ENCODE results near the gene COMMD3. TPM values are rescaled to one million over a fixed set of nuclear protein-coding genes. Genes with fewer than 3 reads are reported as not detected.

The COMMD3 gene
- total and polyA plus RNA-seq, 2 of the 8 experiments (the other 6 are each of a cell fraction or from before 2014, with no cell fraction given) = 2.3 to 2.7 TPM

DNA sequence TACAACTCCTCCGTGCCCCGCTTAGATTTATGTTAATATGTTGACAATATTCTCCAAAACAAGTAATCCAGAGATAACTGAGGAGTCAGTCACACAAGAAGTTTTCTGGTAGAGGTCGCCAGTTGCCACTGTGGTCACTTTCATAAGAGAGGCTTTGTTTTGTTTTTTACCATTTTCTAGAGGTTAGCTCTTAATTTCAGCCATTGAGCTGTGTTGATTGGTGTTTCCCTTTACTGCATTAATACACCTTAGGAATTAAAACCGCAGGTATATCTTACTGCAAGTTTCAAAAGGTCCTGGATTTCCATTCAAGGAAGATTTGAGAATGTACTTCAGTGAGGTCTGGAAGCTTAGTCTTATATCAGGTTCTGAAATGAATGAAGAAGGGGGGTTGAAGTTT, 8.2 kb downstream of the COMMD3 start:
- Histone ChIP-seq H2BK120ac (replicated peaks; ENCODE audit: low read depth, low read length) (no peak overlapping the region), H3K9me3 (ENCODE audit: insufficient read depth in 2 of 2, low read depth in 1 of 2, low read length in 1 of 2) (no peaks in the 10 kb centered on the region), H3K27me3 (replicated peaks in 1 of 4; ENCODE audit: control insufficient read depth in 3 of 4, extremely low read depth in 1 of 4, insufficient read depth in 3 of 4, low read length in 3 of 4) (peaks cover 37 to 62% (median 53%) of the 10 kb centered on the region in 4 experiments), H4K91ac (replicated peaks; ENCODE audit: insufficient read length, low read length) (no peak overlapping the region), H3K23me2 (ENCODE audit: low read depth, low read length) (peaks cover 8% of the 10 kb centered on the region), H3K14ac (ENCODE audit: insufficient read length) (no peak overlapping the region), H4K5ac (ENCODE audit: insufficient read length, low read depth, low read length) (no peak overlapping the region), H3K27ac (ENCODE audit: low read depth, low read length) (no peak overlapping the region), H3K18ac (ENCODE audit: extremely low read depth, low read length) (no peak overlapping the region), H3K9ac (replicated peaks in 1 of 4; ENCODE audit: extremely low read depth in 1 of 4, low read depth in 3 of 4, low read length in 3 of 4) (peak overlapping the region in 1 of 4 experiments; percentile 14; a peak in 1 of 7 replicates), H3K56ac (replicated peaks; ENCODE audit: insufficient read length, low read depth, low read length) (no peak overlapping the region), H2BK5ac (ENCODE audit: low read depth, low read length) (no peak overlapping the region), H4K8ac (ENCODE audit: extremely low read depth, insufficient read depth, low read length) (no peak overlapping the region), H3K79me1 (ENCODE audit: low read depth, low read length) (no peaks in the 10 kb centered on the region), H2BK20ac (ENCODE audit: low read length) (no peak overlapping the region), H2AK5ac (ENCODE audit: low read depth, low read length) (no peak overlapping the region), H4K20me1 (replicated peaks in 1 of 2; ENCODE audit: control insufficient read depth in 1 of 2, insufficient read depth in 2 of 2, low read length in 2 of 2) (peaks cover 7 to 14% of the 10 kb centered on the region in 2 experiments), H2BK15ac (ENCODE audit: low read length) (no peak overlapping the region), H3K4me1 (replicated peaks in 1 of 4; ENCODE audit: control insufficient read depth in 3 of 4, insufficient read depth in 4 of 4, low read length in 3 of 4) (peaks cover 6 to 21% (median 7%) of the 10 kb centered on the region in 4 experiments; a peak in 5 of 7 replicates), H2BK12ac (ENCODE audit: low read depth, low read length) (no peak overlapping the region), H3K79me2 (ENCODE audit: control insufficient read depth in 1 of 2, insufficient read depth in 2 of 2, low read length in 2 of 2) (no peaks in the 10 kb centered on the region), H3K4ac (replicated peaks; ENCODE audit: insufficient read length, low read depth, low read length) (no peak overlapping the region), H3K36me3 (ENCODE audit: control insufficient read depth in 2 of 4, insufficient read depth in 4 of 4, low read length in 3 of 4) (no peaks in the 10 kb centered on the region; a peak in 2 of 8 replicates), H3K4me3 (ENCODE audit: extremely low read depth in 1 of 4, insufficient read depth in 2 of 4, low read depth in 3 of 4, low read length in 4 of 4) (peak overlapping the region in 2 of 4 experiments; percentile 51 to 64; a peak in 1 of 8 replicates), H2AFZ (ENCODE audit: low read length) (no peak overlapping the region), H3K4me2 (ENCODE audit: insufficient read depth in 1 of 2, low read depth in 2 of 2, low read length in 2 of 2) (peak overlapping the region in 1 of 2 experiments; percentile 55; a peak in 1 of 4 replicates), H3K23ac (ENCODE audit: insufficient read length) (no peak overlapping the region)
- WGBS, 2 experiments (ENCODE audit: extremely low coverage in 1 of 2, insufficient coverage in 1 of 2, insufficient read length in 1 of 2, insufficient replicate concordance in 2 of 2, low coverage in 1 of 2, low lambda C conversion rate in 2 of 2, missing lambda C conversion rate in 1 of 2) = 7% methylated on average over 4 of the region's 4 CpGs; no CpG with 5 or more reads in 1 of the 2 experiments
- ChIA-PET POLR2A (ENCODE audit: partially characterized antibody) (interaction anchor here (1.3 kb wide), 1 partner anchor 15 kb away, joined by 4 read pairs; no protein-coding TSS in a partner anchor), CTCF (ENCODE audit: partially characterized antibody) (interaction anchor here (0.8 to 1.3 kb wide), 2 partner anchors 20 to 332 kb away, joined by 3 to 4 read pairs; no protein-coding TSS in a partner anchor)
- no peak for TF ChIP-seq RBBP5 (IDR thresholded peaks at IDR 0.05; ENCODE audit: borderline replicate concordance, low read depth, low read length)
- no peak for TF ChIP-seq KDM5A (IDR thresholded peaks at IDR 0.05; ENCODE audit: low read length)
- no peak for TF ChIP-seq TCF12 (IDR thresholded peaks at IDR 0.05; ENCODE audit: low read depth, low read length)
- no peak for TF ChIP-seq JUND (IDR thresholded peaks at IDR 0.05; ENCODE audit: low read length)
- peak; percentile 67 for TF ChIP-seq EZH2 (IDR thresholded peaks at IDR 0.05; ENCODE audit: low read depth, low read length, severe bottlenecking)
- no peak for TF ChIP-seq SRF (IDR thresholded peaks at IDR 0.05; ENCODE audit: low read depth, low read length)
- FAIRE-seq = no peak
- no peak for DNase-seq (ENCODE audit: low read depth in 1 of 2, low spot score in 2 of 2)

Data from H1 (cell line).